PFSK-1 (cell line): Measurements from ENCODE around the gene SLC5A8.

ENCODE experiments used
- FOXP2 ChIP-seq: optimal IDR thresholded peaks from 2 replicates; pipeline ENCODE3; 2011; ENCODE audit warnings: borderline replicate concordance, control low read depth, inconsistent platforms; ENCODE audit not compliant: insufficient read depth; ENCODE audit errors: extremely low read length, extremely low read depth
- POLR2AphosphoS5 ChIP-seq: IDR thresholded peaks from 2 replicates; pipeline ENCODE4 v1.6.1; 2012; ENCODE audit warnings: low read depth, mild to moderate bottlenecking, control low read depth, low read length, moderate library complexity
- SIN3A ChIP-seq: IDR thresholded peaks from 2 replicates; pipeline ENCODE4 v1.6.1; 2012; ENCODE audit warnings: mild to moderate bottlenecking, low read length, moderate library complexity, borderline replicate concordance; ENCODE audit not compliant: insufficient read depth
- TAF1 ChIP-seq: IDR thresholded peaks from 2 replicates; pipeline ENCODE4 v1.6.1; 2012; ENCODE audit warnings: low read length, control low read depth, borderline replicate concordance; ENCODE audit not compliant: insufficient read depth
- TF ChIP-seq, protein P1 (sequence below), 2 experiments: IDR thresholded peaks; 2 replicates each; pipeline versions ENCODE4 v1.6.1 to v1.8.0; 2011 to 2012; ENCODE audit warnings: low read depth in 2 of 2, low read length in 2 of 2, control low read depth in 1 of 2, inconsistent platforms in 1 of 2, mild to moderate bottlenecking in 1 of 2, moderate library complexity in 1 of 2; ENCODE audit not compliant: insufficient read depth in 1 of 2

DNA sequence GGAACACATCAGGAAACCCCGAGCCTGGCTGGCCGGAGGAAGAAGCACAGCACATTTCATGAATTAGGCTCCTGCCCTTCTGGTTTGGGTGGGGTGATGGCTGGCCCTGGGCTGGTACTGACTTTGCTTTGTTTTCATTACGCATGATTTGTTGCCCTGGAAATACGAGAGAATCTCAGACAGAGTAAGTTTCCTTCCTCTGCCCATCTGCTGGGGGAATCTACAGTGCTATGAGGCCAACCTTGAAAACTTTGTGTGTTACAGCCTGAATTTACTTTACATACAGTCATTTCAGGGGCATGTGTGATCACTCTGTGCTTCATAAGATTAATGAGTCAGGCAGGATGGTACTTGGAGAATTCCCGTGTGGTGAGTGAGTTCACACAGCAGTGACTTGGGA is 20.5 kb upstream of the SLC5A8 start:
- TF ChIP-seq TAF1 (no peak), SIN3A (no peak), POLR2AphosphoS5 (no peak), FOXP2 (no peak)
- TF ChIP-seq, protein P1, sequence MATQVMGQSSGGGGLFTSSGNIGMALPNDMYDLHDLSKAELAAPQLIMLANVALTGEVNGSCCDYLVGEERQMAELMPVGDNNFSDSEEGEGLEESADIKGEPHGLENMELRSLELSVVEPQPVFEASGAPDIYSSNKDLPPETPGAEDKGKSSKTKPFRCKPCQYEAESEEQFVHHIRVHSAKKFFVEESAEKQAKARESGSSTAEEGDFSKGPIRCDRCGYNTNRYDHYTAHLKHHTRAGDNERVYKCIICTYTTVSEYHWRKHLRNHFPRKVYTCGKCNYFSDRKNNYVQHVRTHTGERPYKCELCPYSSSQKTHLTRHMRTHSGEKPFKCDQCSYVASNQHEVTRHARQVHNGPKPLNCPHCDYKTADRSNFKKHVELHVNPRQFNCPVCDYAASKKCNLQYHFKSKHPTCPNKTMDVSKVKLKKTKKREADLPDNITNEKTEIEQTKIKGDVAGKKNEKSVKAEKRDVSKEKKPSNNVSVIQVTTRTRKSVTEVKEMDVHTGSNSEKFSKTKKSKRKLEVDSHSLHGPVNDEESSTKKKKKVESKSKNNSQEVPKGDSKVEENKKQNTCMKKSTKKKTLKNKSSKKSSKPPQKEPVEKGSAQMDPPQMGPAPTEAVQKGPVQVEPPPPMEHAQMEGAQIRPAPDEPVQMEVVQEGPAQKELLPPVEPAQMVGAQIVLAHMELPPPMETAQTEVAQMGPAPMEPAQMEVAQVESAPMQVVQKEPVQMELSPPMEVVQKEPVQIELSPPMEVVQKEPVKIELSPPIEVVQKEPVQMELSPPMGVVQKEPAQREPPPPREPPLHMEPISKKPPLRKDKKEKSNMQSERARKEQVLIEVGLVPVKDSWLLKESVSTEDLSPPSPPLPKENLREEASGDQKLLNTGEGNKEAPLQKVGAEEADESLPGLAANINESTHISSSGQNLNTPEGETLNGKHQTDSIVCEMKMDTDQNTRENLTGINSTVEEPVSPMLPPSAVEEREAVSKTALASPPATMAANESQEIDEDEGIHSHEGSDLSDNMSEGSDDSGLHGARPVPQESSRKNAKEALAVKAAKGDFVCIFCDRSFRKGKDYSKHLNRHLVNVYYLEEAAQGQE (IDR thresholded peaks at IDR 0.05; ENCODE audit: insufficient read depth in 1 of 2, low read depth in 2 of 2, low read length in 2 of 2): no peak
